HCT116 (cell line): ENCODE data around the gene DAPK1.

Experiments used
- CEBPB ChIP-seq: IDR thresholded peaks from 2 replicates; pipeline ENCODE4 v1.6.1; 2012; ENCODE audit warnings: low read depth
- EZH2 ChIP-seq: fragments of 200-600 bp; sonication (generic); IDR thresholded peaks from 2 replicates; pipeline ENCODE4 v1.6.1; 2017; ENCODE audit warnings: antibody characterized with exemption, mixed run types
- EZH2phosphoT487 ChIP-seq: fragments of 200-600 bp; IDR thresholded peaks from 2 replicates; pipeline ENCODE4 v1.6.1; 2018; ENCODE audit warnings: antibody characterized with exemption, borderline replicate concordance
- JUND ChIP-seq: IDR thresholded peaks from 2 replicates; pipeline ENCODE4 v1.6.1; 2012
- POLR2A ChIP-seq: IDR thresholded peaks from 2 replicates; pipeline ENCODE4 v1.7.0; 2011; ENCODE audit warnings: borderline replicate concordance; ENCODE audit not compliant: insufficient read depth, insufficient read length; ENCODE audit errors: extremely low read depth
- POLR2AphosphoS5 ChIP-seq: IDR thresholded peaks from 2 replicates; pipeline ENCODE4 v1.6.1; 2011; ENCODE audit warnings: mild to moderate bottlenecking, low read depth, low read length, moderate library complexity
- SP1 ChIP-seq: IDR thresholded peaks from 2 replicates; pipeline ENCODE4 v1.6.1; 2012; ENCODE audit warnings: low read depth
- SRF ChIP-seq: IDR thresholded peaks from 2 replicates; pipeline ENCODE4 v1.6.1; 2012; ENCODE audit warnings: low read depth
- TCF7L2 ChIP-seq: IDR thresholded peaks from 2 replicates; pipeline ENCODE4 v1.7.0; 2011; ENCODE audit warnings: borderline replicate concordance, inconsistent platforms; ENCODE audit not compliant: insufficient read depth, insufficient read length; ENCODE audit errors: extremely low read depth
- YY1 ChIP-seq: IDR thresholded peaks from 2 replicates; pipeline ENCODE4 v1.6.1; 2011; ENCODE audit warnings: low read length, low read depth, moderate library complexity, mild to moderate bottlenecking; ENCODE audit not compliant: insufficient replicate concordance; ENCODE audit errors: extremely low read depth
- ZNF274 ChIP-seq: fragments of 200-500 bp; sonication (Bioruptor generic); IDR thresholded peaks from 2 replicates; pipeline ENCODE4 v1.6.1; 2014; ENCODE audit warnings: mild to moderate bottlenecking, low read depth, low read length, inconsistent platforms
- TF ChIP-seq, protein P1 (sequence below), 3 experiments: fragments of 200-600 bp in 1 of 3; sonication (generic) in 1 of 3; IDR thresholded peaks in 2 of 3; conservative IDR thresholded peaks in 1 of 3; 2 replicates each; pipeline ENCODE4 v1.5.1; 2012 to 2017; ENCODE audit warnings: low read depth in 2 of 3, low read length in 2 of 3, antibody characterized with exemption in 1 of 3, borderline replicate concordance in 1 of 3, control low read depth in 1 of 3, mild to moderate bottlenecking in 1 of 3, mixed read lengths in 1 of 3, mixed run types in 1 of 3, moderate library complexity in 1 of 3; ENCODE audit not compliant: insufficient read depth in 1 of 3
- TF ChIP-seq, protein P2 (sequence below): IDR thresholded peaks from 2 replicates; pipeline ENCODE4 v1.6.1; 2011; ENCODE audit warnings: mild to moderate bottlenecking, low read length, moderate library complexity; ENCODE audit not compliant: insufficient replicate concordance; ENCODE audit errors: extremely low read depth
- TF ChIP-seq, protein P3 (sequence below): IDR thresholded peaks from 2 replicates; pipeline ENCODE4 v1.6.1; 2012; ENCODE audit warnings: low read depth

DNA sequence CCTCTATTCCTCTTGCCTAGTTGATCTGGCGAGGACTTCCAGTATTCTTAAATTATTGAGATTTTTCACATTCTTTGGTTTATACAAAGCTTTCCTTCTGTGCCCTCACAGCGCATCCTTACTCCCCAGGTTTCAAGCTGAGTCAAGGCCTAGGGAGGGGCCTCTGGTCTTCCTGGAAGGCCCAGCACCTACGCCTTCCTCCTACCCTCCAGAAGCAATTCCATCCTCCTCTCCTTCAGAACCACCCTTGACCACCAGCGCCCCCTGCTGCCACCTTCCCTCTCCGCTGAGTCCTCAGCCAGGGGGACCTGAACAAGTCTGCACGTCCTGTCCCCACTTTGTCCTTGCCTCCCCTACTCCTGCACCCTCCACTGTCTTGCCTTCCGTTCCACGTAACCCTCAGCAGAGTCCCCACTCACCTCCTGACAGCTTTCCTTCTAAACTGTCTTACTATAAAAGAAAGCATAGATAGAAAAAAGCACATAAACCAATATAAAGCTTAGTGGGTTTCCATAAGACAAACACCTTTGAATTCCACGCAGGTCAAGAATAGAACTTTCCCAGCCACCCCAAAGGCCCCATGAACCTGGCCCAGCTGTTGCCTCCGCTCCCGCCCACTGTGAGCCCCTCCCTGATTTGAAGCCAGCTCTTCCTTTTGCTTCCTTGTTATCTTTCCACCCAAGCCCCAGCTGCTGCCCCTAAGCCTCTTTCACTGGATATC, 165.3 kb downstream of the DAPK1 start:
- TF ChIP-seq, protein P1, sequence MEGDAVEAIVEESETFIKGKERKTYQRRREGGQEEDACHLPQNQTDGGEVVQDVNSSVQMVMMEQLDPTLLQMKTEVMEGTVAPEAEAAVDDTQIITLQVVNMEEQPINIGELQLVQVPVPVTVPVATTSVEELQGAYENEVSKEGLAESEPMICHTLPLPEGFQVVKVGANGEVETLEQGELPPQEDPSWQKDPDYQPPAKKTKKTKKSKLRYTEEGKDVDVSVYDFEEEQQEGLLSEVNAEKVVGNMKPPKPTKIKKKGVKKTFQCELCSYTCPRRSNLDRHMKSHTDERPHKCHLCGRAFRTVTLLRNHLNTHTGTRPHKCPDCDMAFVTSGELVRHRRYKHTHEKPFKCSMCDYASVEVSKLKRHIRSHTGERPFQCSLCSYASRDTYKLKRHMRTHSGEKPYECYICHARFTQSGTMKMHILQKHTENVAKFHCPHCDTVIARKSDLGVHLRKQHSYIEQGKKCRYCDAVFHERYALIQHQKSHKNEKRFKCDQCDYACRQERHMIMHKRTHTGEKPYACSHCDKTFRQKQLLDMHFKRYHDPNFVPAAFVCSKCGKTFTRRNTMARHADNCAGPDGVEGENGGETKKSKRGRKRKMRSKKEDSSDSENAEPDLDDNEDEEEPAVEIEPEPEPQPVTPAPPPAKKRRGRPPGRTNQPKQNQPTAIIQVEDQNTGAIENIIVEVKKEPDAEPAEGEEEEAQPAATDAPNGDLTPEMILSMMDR (IDR thresholded peaks at IDR 0.05 in 2 of 3, conservative IDR thresholded peaks at IDR 0.05 in 1 of 3; ENCODE audit: borderline replicate concordance in 1 of 3, insufficient read depth in 1 of 3, low read depth in 2 of 3, low read length in 2 of 3): peak; percentile 84 to 90 (median 85)
- TF ChIP-seq YY1 (no peak), POLR2A (no peak), SP1 (no peak), POLR2AphosphoS5 (no peak), SRF (no peak), EZH2phosphoT487 (no peak), ZNF274 (no peak), JUND (no peak), TCF7L2 (no peak), EZH2 (no peak), CEBPB (no peak)
- TF ChIP-seq, protein P2, sequence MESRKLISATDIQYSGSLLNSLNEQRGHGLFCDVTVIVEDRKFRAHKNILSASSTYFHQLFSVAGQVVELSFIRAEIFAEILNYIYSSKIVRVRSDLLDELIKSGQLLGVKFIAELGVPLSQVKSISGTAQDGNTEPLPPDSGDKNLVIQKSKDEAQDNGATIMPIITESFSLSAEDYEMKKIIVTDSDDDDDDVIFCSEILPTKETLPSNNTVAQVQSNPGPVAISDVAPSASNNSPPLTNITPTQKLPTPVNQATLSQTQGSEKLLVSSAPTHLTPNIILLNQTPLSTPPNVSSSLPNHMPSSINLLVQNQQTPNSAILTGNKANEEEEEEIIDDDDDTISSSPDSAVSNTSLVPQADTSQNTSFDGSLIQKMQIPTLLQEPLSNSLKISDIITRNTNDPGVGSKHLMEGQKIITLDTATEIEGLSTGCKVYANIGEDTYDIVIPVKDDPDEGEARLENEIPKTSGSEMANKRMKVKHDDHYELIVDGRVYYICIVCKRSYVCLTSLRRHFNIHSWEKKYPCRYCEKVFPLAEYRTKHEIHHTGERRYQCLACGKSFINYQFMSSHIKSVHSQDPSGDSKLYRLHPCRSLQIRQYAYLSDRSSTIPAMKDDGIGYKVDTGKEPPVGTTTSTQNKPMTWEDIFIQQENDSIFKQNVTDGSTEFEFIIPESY: no peak
- TF ChIP-seq, protein P3, sequence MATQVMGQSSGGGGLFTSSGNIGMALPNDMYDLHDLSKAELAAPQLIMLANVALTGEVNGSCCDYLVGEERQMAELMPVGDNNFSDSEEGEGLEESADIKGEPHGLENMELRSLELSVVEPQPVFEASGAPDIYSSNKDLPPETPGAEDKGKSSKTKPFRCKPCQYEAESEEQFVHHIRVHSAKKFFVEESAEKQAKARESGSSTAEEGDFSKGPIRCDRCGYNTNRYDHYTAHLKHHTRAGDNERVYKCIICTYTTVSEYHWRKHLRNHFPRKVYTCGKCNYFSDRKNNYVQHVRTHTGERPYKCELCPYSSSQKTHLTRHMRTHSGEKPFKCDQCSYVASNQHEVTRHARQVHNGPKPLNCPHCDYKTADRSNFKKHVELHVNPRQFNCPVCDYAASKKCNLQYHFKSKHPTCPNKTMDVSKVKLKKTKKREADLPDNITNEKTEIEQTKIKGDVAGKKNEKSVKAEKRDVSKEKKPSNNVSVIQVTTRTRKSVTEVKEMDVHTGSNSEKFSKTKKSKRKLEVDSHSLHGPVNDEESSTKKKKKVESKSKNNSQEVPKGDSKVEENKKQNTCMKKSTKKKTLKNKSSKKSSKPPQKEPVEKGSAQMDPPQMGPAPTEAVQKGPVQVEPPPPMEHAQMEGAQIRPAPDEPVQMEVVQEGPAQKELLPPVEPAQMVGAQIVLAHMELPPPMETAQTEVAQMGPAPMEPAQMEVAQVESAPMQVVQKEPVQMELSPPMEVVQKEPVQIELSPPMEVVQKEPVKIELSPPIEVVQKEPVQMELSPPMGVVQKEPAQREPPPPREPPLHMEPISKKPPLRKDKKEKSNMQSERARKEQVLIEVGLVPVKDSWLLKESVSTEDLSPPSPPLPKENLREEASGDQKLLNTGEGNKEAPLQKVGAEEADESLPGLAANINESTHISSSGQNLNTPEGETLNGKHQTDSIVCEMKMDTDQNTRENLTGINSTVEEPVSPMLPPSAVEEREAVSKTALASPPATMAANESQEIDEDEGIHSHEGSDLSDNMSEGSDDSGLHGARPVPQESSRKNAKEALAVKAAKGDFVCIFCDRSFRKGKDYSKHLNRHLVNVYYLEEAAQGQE: no peak
